B cell (primary cell): ENCODE measurements around the gene KCNQ1OT1. TPM values are rescaled to one million over a fixed set of nuclear protein-coding genes. Genes with fewer than 3 reads are reported as not detected.

Experiments used
- ATAC-seq: fragments of 200-7000 bp; cut with Tn5 transposase; one replicate; pipeline ENCODE4 v1.10.0; 2021; ENCODE audit warnings: low read depth, mild to moderate bottlenecking, moderate number of reproducible peaks, moderate library complexity
- CTCF ChIA-PET: fragments of 350-600 bp; sonication (Branson Sonifier 250); formaldehyde crosslinking; loops from one replicate; lab custom pipeline; 2021; ENCODE audit warnings: antibody characterized with exemption, inconsistent platforms; lab: Charles Lee
- POLR2A ChIA-PET: fragments of 350-600 bp; sonication (Branson Sonifier 250); formaldehyde crosslinking; loops from one replicate; lab custom pipeline; 2021; ENCODE audit warnings: antibody characterized with exemption; lab: Charles Lee
- DNase-seq: peaks from one replicate; pipeline ENCODE4 v3.0.0; 2013
- H2AFZ ChIP-seq: 2 replicates; pipeline ENCODE4 v1.6.1; 2012; ENCODE audit warnings: mild to moderate bottlenecking, low read depth, low read length; ENCODE audit not compliant: insufficient read depth, poor library complexity, severe bottlenecking
- H3K27ac ChIP-seq, 2 donors: 1 replicate in 1 of 2; 2 replicates in 1 of 2; pipeline ENCODE4 v1.5.1; 2012 to 2013; ENCODE audit warnings: low read length in 2 of 2, mild to moderate bottlenecking in 2 of 2, moderate library complexity in 1 of 2
- H3K27me3 ChIP-seq, 4 experiments: fragments of 200-600 bp in 1 of 4; sonication (generic) in 1 of 4; replicated peaks in 1 of 4; 1 replicate in 2 of 4; 2 replicates in 2 of 4; pipeline versions ENCODE4 v1.6.1 to v1.7.0; 2013 to 2016; ENCODE audit warnings: low read length in 3 of 4, mild to moderate bottlenecking in 2 of 4, mixed read lengths in 1 of 4, moderate library complexity in 1 of 4; ENCODE audit not compliant: insufficient read depth in 4 of 4, control insufficient read depth in 3 of 4; ENCODE audit errors: control extremely low read depth in 1 of 4
- H3K36me3 ChIP-seq, 2 experiments: replicated peaks in 1 of 2; 1 replicate in 1 of 2; 2 replicates in 1 of 2; pipeline versions ENCODE4 v1.6.1 to v1.7.1; 2013; ENCODE audit warnings: low read length in 1 of 2; ENCODE audit not compliant: insufficient read depth in 2 of 2, control insufficient read depth in 1 of 2; ENCODE audit errors: control extremely low read depth in 1 of 2, extremely low read depth in 1 of 2
- H3K4me1 ChIP-seq, 2 donors: fragments of 200-600 bp in 1 of 2; sonication (generic) in 1 of 2; 1 replicate in 1 of 2; 2 replicates in 1 of 2; pipeline versions ENCODE4 v1.5.1 to v1.6.1; 2013 to 2017; ENCODE audit warnings: low read length in 2 of 2; ENCODE audit not compliant: control insufficient read depth in 2 of 2, insufficient read depth in 2 of 2
- H3K4me2 ChIP-seq: replicated peaks from 2 replicates; pipeline ENCODE3; 2012; ENCODE audit warnings: mild to moderate bottlenecking, low read depth, low read length; ENCODE audit not compliant: poor library complexity, severe bottlenecking
- H3K4me3 ChIP-seq, 5 experiments: fragments of 200-600 bp in 1 of 5; sonication (generic) in 1 of 5; 1 replicate in 3 of 5; 2 replicates in 2 of 5; pipeline versions ENCODE4 v1.5.1 to v1.7.0; 2011 to 2016; ENCODE audit warnings: low read length in 4 of 5, mild to moderate bottlenecking in 4 of 5, low read depth in 2 of 5, control low read depth in 1 of 5, moderate library complexity in 1 of 5; ENCODE audit not compliant: insufficient read depth in 1 of 5; ENCODE audit errors: control extremely low read depth in 1 of 5, extremely low read depth in 1 of 5
- H3K79me2 ChIP-seq: fragments of 200-600 bp; sonication (generic); one replicate; pipeline ENCODE4 v1.6.0; 2016; ENCODE audit warnings: low read length; ENCODE audit not compliant: control insufficient read depth, insufficient read depth
- H3K9ac ChIP-seq: fragments of 200-600 bp; sonication (generic); 2 replicates; pipeline ENCODE4 v1.6.1; 2017; ENCODE audit warnings: mild to moderate bottlenecking, low read length, moderate library complexity
- H3K9me3 ChIP-seq, 3 donors: one replicate each; pipeline versions ENCODE4 v1.6.1 to v1.7.1; 2013; ENCODE audit warnings: low read length in 2 of 3; ENCODE audit not compliant: control insufficient read depth in 2 of 3, insufficient read depth in 1 of 3; ENCODE audit errors: control extremely low read depth in 1 of 3
- H4K20me1 ChIP-seq: 2 replicates; pipeline ENCODE4 v1.6.0; 2012; ENCODE audit warnings: mild to moderate bottlenecking, low read length; ENCODE audit not compliant: insufficient read depth, control insufficient read depth, poor library complexity, severe bottlenecking
- H3K27ac Mint-ChIP-seq: one replicate; pipeline ENCODE4 v1.8.0; 2021; ENCODE audit warnings: mixed read lengths
- H3K27me3 Mint-ChIP-seq: one replicate; pipeline ENCODE4 v1.8.0; 2021; ENCODE audit warnings: mixed read lengths
- H3K4me1 Mint-ChIP-seq: one replicate; pipeline ENCODE4 v1.8.0; 2021; ENCODE audit warnings: mixed read lengths
- H3K4me3 Mint-ChIP-seq: one replicate; pipeline ENCODE4 v1.8.0; 2021; ENCODE audit warnings: mixed read lengths
- H3K9me3 Mint-ChIP-seq: one replicate; pipeline ENCODE4 v1.8.0; 2022; ENCODE audit warnings: mixed read lengths; ENCODE audit not compliant: insufficient read depth
- CTCF ChIP-seq: fragments of 200-600 bp; IDR thresholded peaks from one replicate; pipeline ENCODE4 v1.8.0; 2022; ENCODE audit warnings: antibody characterized with exemption, mild to moderate bottlenecking
- EZH2 ChIP-seq: IDR thresholded peaks from 2 replicates; pipeline ENCODE4 v1.6.1; 2012; ENCODE audit warnings: borderline replicate concordance, low read depth, mild to moderate bottlenecking, moderate library complexity, low read length; ENCODE audit not compliant: insufficient read depth, poor library complexity, severe bottlenecking
- WGBS: methylation state at CpG from one replicate; pipeline ENCODE4 v1.1.5; 2013; ENCODE audit warnings: missing lambda C conversion rate; ENCODE audit not compliant: insufficient coverage; 5-methylcytosine and 5-hydroxymethylcytosine counted together
- intact Hi-C: fragments of 100-400 bp; cut with micrococcal nuclease; formaldehyde crosslinking; loops from one replicate; pipeline ENCODE4 v1.10.0; 2022
- polyA plus RNA-seq: library from polyadenylated mRNA; depleted of rRNA; stranded (reverse); fragments of >200 nt; gene quantifications from 2 replicates; pipeline ENCODE4 v1.2.3, GENCODE V29; 2012
- total RNA-seq, 2 donors: library from RNA; stranded (reverse); fragments of 120-200 nt in 1 of 2; gene quantifications; 1 replicate in 1 of 2; 2 replicates in 1 of 2; pipeline versions ENCODE4 v1.2.3 to v1.2.4, GENCODE V29; 2013 to 2022

The KCNQ1OT1 gene
- total and polyA plus RNA-seq, 2 donors (not counting 1 experiment from before 2014, with no cell fraction given): 0.03 to 0.89 TPM

GRCh38 chr11:2653930-2654739, 45.7 kb downstream of the KCNQ1OT1 start:
- Histone ChIP-seq H3K9ac (no peak overlapping the region), H3K27me3 (no peaks in the 10 kb centered on the region), H3K27ac (no peak overlapping the region), H4K20me1 (no peaks in the 10 kb centered on the region), H3K4me3 (no peak overlapping the region), H3K4me2 (no peak overlapping the region), H3K36me3 (peaks cover 0 to 5% of the 10 kb centered on the region in 2 experiments), H3K4me1 (no peaks in the 10 kb centered on the region), H2AFZ (no peak overlapping the region), H3K9me3 (peaks cover 9 to 22% (median 15%) of the 10 kb centered on the region in 3 donors), H3K79me2 (peaks cover 6% of the 10 kb centered on the region)
- TF ChIP-seq EZH2 (no peak), CTCF (no peak)
- Mint-ChIP-seq H3K4me1 (no peaks in the 10 kb centered on the region), H3K27ac (no peak overlapping the region), H3K27me3 (no peaks in the 10 kb centered on the region), H3K9me3 (peaks cover 13% of the 10 kb centered on the region), H3K4me3 (no peak overlapping the region)
- ChIA-PET POLR2A (no interaction called here), CTCF (interaction anchor here (0.9 kb wide), 1 partner anchor 14 kb away, joined by 3 read pairs; no protein-coding TSS in a partner anchor)
- no peak for DNase-seq
- 96% methylated on average over 16 of the region's 16 CpGs for WGBS
- no peak for ATAC-seq
- intact Hi-C loops: no loop called here

GRCh38 chr11:2653198-2653551, 46.6 kb downstream of the KCNQ1OT1 start:
- ChIA-PET CTCF (interaction anchor here (0.9 kb wide), 1 partner anchor 13 kb away, joined by 3 read pairs; no protein-coding TSS in a partner anchor), POLR2A (no interaction called here)
- Histone ChIP-seq H3K27ac (no peak overlapping the region), H3K9me3 (peaks cover 9 to 28% (median 15%) of the 10 kb centered on the region in 3 donors), H3K79me2 (peaks cover 6% of the 10 kb centered on the region), H4K20me1 (no peaks in the 10 kb centered on the region), H3K4me1 (no peaks in the 10 kb centered on the region), H3K4me2 (no peak overlapping the region), H3K36me3 (peaks cover 0 to 5% of the 10 kb centered on the region in 2 experiments), H2AFZ (no peak overlapping the region), H3K9ac (no peak overlapping the region), H3K27me3 (no peaks in the 10 kb centered on the region), H3K4me3 (no peak overlapping the region)
- Mint-ChIP-seq H3K9me3 (peaks cover 16% of the 10 kb centered on the region), H3K27me3 (no peaks in the 10 kb centered on the region), H3K4me3 (no peak overlapping the region), H3K27ac (no peak overlapping the region), H3K4me1 (no peaks in the 10 kb centered on the region)
- DNase-seq (no peak), ATAC-seq (no peak)
- no peak for TF ChIP-seq EZH2
- TF ChIP-seq CTCF: no peak
- 92% methylated on average over 1 of the region's 1 CpG for WGBS
- intact Hi-C loops: no loop called here
